Fibroblast of pulmonary artery (primary cell): ENCODE measurements around the gene TC2N.

Experiments used
- DNase-seq: peaks from one replicate; pipeline ENCODE4 v3.0.0-alpha.2; 2010; ENCODE audit warnings: low read depth
- H3K4me3 ChIP-seq: replicated peaks from 2 replicates; pipeline ENCODE4 v1.5.1; 2011; ENCODE audit warnings: low read depth, mild to moderate bottlenecking, control low read depth, low read length, moderate library complexity
- CTCF ChIP-seq: IDR thresholded peaks from 2 replicates; pipeline ENCODE4 v1.5.1; 2011; ENCODE audit warnings: mild to moderate bottlenecking, control low read depth, low read length, inconsistent platforms; ENCODE audit errors: missing control alignments

TC2N gene

GRCh38 chr14:91834571-91834970 is 32.8 kb downstream of the TC2N start:
- no peak for DNase-seq
- no peak for TF ChIP-seq CTCF
- no peak overlapping the region for H3K4me3 ChIP-seq

GRCh38 chr14:91831337-91831736 is 36.0 kb downstream of the TC2N start:
- H3K4me3 ChIP-seq: no peak overlapping the region
- no peak for TF ChIP-seq CTCF
- no peak for DNase-seq

- no peak for TF ChIP-seq CTCF
- DNase-seq: no peak
- H3K4me3 ChIP-seq: no peak overlapping the region
These were observed 36.6 kb downstream of the TC2N start for GRCh38 chr14:91830777-91831176.

- TF ChIP-seq CTCF: no peak
- no peak for DNase-seq
- no peak overlapping the region for H3K4me3 ChIP-seq
These were observed 37.8 kb downstream of the TC2N start for GRCh38 chr14:91829511-91829910.

- DNase-seq: no peak
- TF ChIP-seq CTCF: no peak
- no peak overlapping the region for H3K4me3 ChIP-seq
These were observed 39.6 kb downstream of the TC2N start for GRCh38 chr14:91827746-91828145.

- no peak overlapping the region for H3K4me3 ChIP-seq
- DNase-seq: no peak
- TF ChIP-seq CTCF: no peak
These were observed 49.6 kb downstream of the TC2N start for GRCh38 chr14:91817566-91818325.

- TF ChIP-seq CTCF: no peak
- no peak overlapping the region for H3K4me3 ChIP-seq
- DNase-seq: no peak
These were observed 53.0 kb downstream of the TC2N start for GRCh38 chr14:91814317-91814716.
